ENCODE measurements around the gene MGMT.

- TF ChIP-seq CTCF (IDR thresholded peaks at IDR 0.05; ENCODE audit: extremely low read depth in 1 of 2, insufficient read depth in 1 of 2, low read depth in 1 of 2, low read length in 2 of 2), result no peak
- TF ChIP-seq EZH2 (IDR thresholded peaks at IDR 0.05; ENCODE audit: borderline replicate concordance, low read depth, low read length, severe bottlenecking), result no peak
These were observed 69.3 kb downstream of the MGMT start for GRCh38 chr10:129536336-129536735.
